GM21576 (cell line): ENCODE measurements around the gene USH1G.

Source experiments
- ATAC-seq: cut with Tn5 transposase; IDR thresholded peaks from one replicate; pipeline ENCODE4 v1.9.1; 2021; ENCODE audit warnings: mild to moderate bottlenecking, moderate library complexity; ENCODE audit not compliant: unreplicated experiment

Gene USH1G

GRCh38 chr17:74954665-74955421 is 31.8 kb upstream of the USH1G start:
- no peak for ATAC-seq

GRCh38 chr17:74954115-74954514 is 31.1 kb upstream of the USH1G start:
- ATAC-seq = no peak

- ATAC-seq = no peak
These were observed 30.2 kb upstream of the USH1G start for GRCh38 chr17:74953134-74953687.

- no peak for ATAC-seq
These were observed 29.5 kb upstream of the USH1G start for GRCh38 chr17:74952431-74953133.

GRCh38 chr17:74951680-74952421 is 28.8 kb upstream of the USH1G start:
- ATAC-seq = no peak

- ATAC-seq = no peak
These were observed 28.0 kb upstream of the USH1G start for GRCh38 chr17:74951065-74951464.

- ATAC-seq = no peak
These were observed 27.2 kb upstream of the USH1G start for GRCh38 chr17:74950207-74950606.

GRCh38 chr17:74949455-74950115 is 26.5 kb upstream of the USH1G start:
- ATAC-seq = no peak

GRCh38 chr17:74947041-74947754 is 24.1 kb upstream of the USH1G start:
- ATAC-seq = no peak

- ATAC-seq = no peak
These were observed 23.6 kb upstream of the USH1G start for GRCh38 chr17:74946641-74947040.

- peak; percentile 69 for ATAC-seq
These were observed 22.5 kb upstream of the USH1G start for GRCh38 chr17:74945543-74945942.

- ATAC-seq = no peak
These were observed 20.9 kb upstream of the USH1G start for GRCh38 chr17:74943808-74944522.

GRCh38 chr17:74941128-74941725 is 18.2 kb upstream of the USH1G start:
- no peak for ATAC-seq

- ATAC-seq = no peak
These were observed 16.5 kb upstream of the USH1G start for GRCh38 chr17:74939534-74939933.

GRCh38 chr17:74938194-74938950 is 15.3 kb upstream of the USH1G start:
- ATAC-seq = no peak

GRCh38 chr17:74937064-74938051 is 14.3 kb upstream of the USH1G start:
- no peak for ATAC-seq

- no peak for ATAC-seq
These were observed 13.4 kb upstream of the USH1G start for GRCh38 chr17:74936470-74936799.
